GM18498 (cell line): ENCODE measurements around the gene MYO1G.
A peak's percentile ranks its signal among the peaks of the same experiment; 100 is the strongest.
"Not testable (repeated sequence)": the region's sequence is repeated elsewhere in the genome, so short reads cannot be mapped to it uniquely, and the experiment has no call there.

Experiments used
- ATAC-seq: cut with Tn5 transposase; IDR thresholded peaks from one replicate; pipeline ENCODE4 v1.9.1; 2021; ENCODE audit warnings: mild to moderate bottlenecking, moderate library complexity; ENCODE audit not compliant: unreplicated experiment

The MYO1G gene

GRCh38 chr7:44978511-44979366 is at the start of gene MYO1G:
Gene MYO1G (minus strand): TSS chr7:44979015. CDS start chr7:44978961, 54 bp downstream.
- ATAC-seq, result peak; percentile 68

DNA sequence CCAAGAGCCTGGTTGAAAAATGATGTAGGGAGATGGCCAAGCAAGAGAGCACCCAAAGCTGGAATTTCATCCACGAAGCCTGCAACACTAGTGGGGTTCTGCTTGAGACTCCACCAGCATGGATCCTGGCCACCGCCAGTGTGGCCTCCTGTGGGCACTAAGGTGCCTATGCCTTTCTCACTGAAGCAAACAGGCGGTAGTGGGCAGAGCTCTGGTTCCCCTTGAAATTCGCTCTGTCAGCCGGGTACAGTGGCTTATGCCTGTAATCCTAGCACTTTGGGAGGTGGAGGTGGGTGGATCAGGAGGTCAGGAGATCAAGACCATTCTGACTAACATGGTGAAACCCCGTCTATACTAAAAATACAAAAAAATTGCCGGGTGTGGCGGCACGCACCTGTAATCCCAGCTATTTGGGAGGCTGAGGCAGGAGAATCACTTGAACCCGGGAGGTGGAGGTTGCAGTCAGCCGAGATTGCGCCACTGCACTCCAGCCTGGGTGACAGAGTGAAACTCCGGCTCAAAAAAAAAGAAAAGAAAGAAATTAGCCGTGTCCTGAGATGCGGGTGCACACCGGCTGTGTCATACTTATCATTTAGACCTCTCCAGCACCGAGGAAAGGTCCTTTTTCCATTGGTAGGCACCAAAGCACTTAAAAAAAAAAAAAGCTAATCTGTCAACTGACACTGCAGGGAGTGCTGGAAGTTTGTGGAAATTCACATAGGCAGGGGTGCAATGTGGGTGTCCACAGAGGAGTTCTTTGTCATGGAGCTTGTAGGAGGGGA is 49.5 kb upstream of the MYO1G start:
- ATAC-seq, result no peak

- ATAC-seq, result peak; percentile 17
Measured at GRCh38 chr7:45027774-45028114, 48.9 kb upstream of the MYO1G start.

DNA sequence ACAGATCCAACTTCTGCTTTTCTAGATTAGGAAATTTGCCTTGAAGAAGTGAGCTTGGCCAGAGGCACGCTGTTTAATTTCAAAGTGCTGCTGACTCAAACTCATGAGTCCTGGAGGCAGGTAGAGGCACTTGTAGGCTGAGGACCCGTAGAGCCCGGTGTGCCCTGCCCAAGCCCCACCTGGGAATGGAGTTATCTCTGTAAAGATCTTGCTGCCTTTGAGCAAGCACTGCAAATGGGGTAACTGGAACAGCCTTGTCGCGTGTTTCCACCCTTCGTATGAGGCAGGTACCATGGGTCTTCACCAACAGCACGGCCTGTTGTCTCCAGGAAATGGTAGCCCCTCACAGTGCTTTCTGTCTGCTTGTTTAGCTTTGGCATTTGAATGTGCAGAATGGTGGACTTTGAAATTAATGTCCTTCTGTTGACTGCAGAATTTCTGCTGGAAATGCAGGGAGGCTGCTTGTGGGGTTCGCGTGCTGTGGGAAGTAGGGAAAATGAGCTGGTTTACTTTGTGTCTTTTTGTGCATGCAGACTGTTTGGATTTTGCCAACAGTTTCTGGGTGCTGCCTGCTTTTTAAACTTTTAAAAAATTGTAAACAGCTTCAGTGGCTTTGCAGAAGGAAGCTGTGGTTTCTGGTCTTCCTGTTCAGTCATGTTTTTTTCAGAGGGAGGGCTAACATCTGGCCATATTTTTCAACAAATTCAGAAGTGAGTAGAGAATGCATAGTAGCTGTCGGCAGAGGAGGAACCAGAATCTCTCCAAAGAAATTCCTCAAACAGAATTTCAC is 48.4 kb upstream of the MYO1G start:
- ATAC-seq, result peak; percentile 50

DNA sequence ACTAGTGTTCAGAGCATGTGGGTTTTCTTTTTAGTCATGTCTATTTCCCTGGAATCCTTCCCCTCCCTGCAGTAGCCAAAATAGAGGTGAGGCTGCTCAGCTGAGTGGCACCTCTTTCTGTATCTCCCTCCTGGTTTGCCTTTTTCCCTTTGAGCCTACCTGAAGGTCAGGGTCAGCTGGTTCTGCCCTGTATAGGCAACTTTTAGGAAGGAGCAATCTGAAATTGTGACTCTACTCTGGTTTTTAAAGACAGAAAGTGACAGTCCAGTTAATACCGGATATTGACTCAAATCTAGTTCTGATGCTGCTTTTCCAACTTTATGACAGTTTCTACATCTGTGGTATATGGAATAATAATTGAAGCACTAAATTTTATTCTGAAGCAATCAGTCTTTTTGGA is 47.2 kb upstream of the MYO1G start:
- ATAC-seq, result no peak

DNA sequence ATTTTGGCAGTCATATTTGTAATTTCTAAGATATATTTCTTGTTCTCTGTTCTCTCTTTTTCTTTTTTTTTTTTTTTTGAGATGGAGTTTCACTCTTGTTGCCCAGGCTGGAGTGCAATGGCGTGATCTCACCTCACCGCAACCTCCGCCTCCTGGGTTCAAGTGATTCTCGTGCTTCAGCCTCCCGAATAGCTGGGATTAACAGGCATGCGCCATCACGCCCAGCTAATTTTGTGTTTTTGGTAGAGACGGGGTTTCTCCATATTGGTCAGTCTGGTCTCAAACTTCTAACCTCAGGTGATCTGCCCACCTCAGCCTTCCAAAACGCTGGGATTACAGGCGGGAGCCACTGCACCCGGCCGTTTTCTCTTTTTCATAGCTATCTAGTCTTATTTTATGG is 46.7 kb upstream of the MYO1G start:
- ATAC-seq, result not testable (repeated sequence)

DNA sequence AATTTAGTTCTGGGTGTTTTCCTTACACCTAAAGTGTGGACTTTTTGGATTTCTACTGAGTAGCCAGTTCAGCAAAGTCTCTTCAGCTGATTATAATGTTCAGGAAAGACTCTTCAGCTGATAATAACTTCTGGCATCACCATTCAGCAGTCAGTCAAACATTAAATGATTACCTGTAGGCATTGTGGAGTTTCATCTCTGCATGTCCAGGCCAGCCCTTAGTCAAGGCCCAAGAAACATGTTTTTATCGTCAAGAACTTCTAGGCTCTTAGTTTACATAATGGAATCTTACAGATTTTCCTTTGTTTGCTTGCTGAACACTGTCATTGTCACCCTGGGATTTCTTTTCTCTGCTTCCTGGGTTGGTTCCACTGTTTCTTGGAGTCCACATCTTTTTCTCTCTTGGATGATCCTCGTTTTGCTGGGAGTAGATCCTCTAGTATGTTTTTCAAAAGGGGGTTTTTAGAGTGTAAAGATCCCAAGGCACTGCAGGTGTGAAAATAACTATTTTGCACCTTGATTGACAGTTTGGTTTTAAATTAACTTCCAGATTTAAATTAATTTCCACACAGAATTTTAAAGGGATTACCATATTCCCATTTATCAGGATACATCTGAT is 45.4 kb upstream of the MYO1G start:
- no peak for ATAC-seq

GRCh38 chr7:45021604-45022296 is 42.9 kb upstream of the MYO1G start:
- ATAC-seq, result peak; percentile 75

DNA sequence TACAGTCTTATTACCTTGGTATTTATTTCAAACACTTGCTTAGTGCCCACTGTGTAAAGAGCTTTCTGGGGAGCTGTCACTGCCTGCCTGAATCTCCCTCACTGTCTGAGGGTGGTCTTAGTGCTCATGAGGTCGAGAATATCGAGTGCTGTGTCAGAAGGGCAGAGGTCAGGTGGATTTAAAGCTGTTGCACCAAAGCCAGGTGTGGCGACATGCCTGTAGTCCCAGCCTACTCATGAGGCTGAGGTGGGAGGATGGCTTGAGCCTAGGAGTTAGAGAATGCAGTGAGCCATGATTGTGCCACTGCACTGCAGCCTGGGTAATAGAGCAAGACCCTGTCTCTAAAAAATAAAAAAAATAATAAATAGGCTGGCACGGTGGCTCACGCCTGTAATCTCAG is 42.1 kb upstream of the MYO1G start:
- no peak for ATAC-seq

DNA sequence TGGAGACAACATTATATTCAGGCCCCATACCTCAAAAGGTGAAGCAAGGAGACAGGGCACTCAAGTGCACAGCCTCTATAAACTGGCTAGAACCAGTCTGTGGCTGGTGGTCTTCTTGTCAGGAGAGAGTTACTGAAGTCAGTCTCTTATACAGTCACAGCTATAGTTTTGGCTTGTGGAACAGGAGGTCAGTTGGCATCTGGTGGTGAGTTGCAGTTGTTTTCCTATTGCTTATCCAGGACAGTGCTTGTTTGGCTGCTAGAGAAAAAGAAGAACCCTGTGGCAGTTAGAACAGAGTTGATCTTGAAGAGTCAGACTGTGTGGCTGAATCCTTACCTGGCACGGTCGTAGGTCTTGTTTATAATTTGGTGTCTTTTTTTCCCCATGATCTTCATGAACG is 38.4 kb upstream of the MYO1G start:
- ATAC-seq, result no peak

- ATAC-seq, result no peak
Measured at GRCh38 chr7:45015313-45015712, 36.5 kb upstream of the MYO1G start.

GRCh38 chr7:45013465-45013967 is 34.7 kb upstream of the MYO1G start:
- no peak for ATAC-seq

- peak; percentile 71 for ATAC-seq
Measured at GRCh38 chr7:45007571-45008328, 28.9 kb upstream of the MYO1G start.

DNA sequence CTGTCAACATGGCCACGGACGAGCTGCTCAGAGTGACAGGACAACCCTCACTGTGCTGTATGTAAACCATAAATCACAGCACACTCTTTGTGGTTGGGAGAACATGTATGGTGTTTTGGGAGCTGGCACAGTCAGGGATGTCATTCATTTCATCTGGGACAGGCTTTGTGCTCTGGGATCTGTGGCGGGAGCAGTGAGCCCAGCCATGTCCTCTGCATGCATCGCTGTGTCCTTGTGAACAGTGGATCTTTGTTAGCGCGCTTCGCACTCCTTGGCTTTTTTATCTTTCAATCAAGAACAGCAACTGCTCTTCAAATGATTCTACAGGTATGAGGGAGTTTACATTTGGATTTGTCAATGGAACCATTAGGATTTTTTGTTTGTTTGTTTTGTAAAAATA is 28.3 kb upstream of the MYO1G start:
- no peak for ATAC-seq

DNA sequence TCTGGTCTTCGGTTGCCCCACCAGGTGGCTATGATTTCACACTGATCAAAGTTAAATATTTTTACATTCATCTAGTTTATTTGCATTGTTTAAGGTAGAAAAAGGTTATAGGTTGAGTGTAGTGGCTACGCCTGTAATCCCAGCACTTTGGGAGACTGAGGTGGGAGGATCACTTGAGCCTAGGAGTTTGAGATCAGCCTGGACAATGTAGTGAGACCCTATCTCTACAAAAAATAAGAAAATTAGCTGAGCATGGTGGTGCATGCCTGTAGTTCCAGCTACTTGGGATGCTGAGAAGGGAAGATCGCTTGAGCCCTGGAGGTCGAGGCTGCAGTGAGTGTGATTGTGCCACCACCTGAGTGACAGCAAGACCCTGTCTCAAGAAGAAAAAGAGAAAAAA is 25.0 kb upstream of the MYO1G start:
- no peak for ATAC-seq

GRCh38 chr7:45001826-45002225 is 23.0 kb upstream of the MYO1G start:
- ATAC-seq, result no peak

DNA sequence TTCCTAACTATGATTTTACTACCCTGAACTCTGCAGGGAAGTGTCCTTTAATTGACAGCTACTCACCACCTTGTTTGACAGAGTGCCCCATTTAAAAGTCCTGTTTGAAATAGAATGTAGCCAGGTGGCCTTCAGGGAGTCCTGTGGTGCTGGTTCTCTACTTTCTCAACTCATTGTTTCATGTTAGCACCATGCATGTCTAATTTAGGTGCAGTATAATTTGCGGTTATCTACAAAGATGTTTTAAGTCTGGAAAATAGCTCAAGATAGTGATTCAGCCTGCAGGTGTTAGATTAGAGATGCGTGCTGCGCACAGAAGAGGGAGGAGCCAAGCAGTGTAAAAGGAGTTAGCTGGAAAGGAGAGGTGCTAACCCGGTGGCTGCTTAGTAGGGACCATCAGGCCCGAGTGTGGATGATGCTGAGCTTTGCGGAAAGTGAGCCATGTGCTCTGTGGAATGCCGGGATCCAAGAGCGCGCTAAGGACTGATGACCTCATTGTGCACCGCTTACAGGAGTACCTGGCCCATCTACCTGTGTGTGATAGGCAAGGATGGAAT is 22.4 kb upstream of the MYO1G start:
- peak; percentile 25 for ATAC-seq

GRCh38 chr7:45000093-45001032 is 21.5 kb upstream of the MYO1G start, which contains the start of gene CCM2:
Gene CCM2 (plus strand): TSS chr7:45000201. CDS start chr7:45000334, 133 bp downstream.
- peak; percentile 4 for ATAC-seq
